ENCODE measurements around the gene CLDN6.
A peak's percentile ranks its signal among the peaks of the same experiment; 100 is the strongest.

The CLDN6 gene

GRCh38 chr16:3027489-3027795, 9.5 kb upstream of the CLDN6 start:
- DNase-seq, result no peak

- DNase-seq, result no peak
These were observed 8.9 kb upstream of the CLDN6 start for GRCh38 chr16:3026609-3027488.

GRCh38 chr16:3026003-3026378, 8.0 kb upstream of the CLDN6 start:
- DNase-seq, result no peak

GRCh38 chr16:3025032-3026002, 7.3 kb upstream of the CLDN6 start:
- no peak for DNase-seq

- DNase-seq, result peak; percentile 92
These were observed 5.9 kb upstream of the CLDN6 start, which contains the start of the genes HCFC1R1 and THOC6 for GRCh38 chr16:3023669-3024478. TSS of gene HCFC1R1 (minus strand) at chr16:3023942. CDS start at chr16:3023941, 1 bp downstream. TSS of gene THOC6 (plus strand) at chr16:3024035. CDS start at chr16:3024327, 292 bp downstream.

GRCh38 chr16:3023415-3023668, 5.4 kb upstream of the CLDN6 start:
- DNase-seq, result no peak

- no peak for DNase-seq
These were observed 4.9 kb upstream of the CLDN6 start for GRCh38 chr16:3022684-3023414.

GRCh38 chr16:3022208-3022683, 4.3 kb upstream of the CLDN6 start:
- DNase-seq, result no peak

- no peak for DNase-seq
These were observed 3.6 kb upstream of the CLDN6 start for GRCh38 chr16:3021449-3022207.

- DNase-seq, result no peak
These were observed 2.8 kb upstream of the CLDN6 start for GRCh38 chr16:3020604-3021448.

GRCh38 chr16:3020247-3020603, 2.2 kb upstream of the CLDN6 start, which contains the start of gene TNFRSF12A:
TSS of gene TNFRSF12A (plus strand) at chr16:3020368. CDS start at chr16:3020398, 30 bp downstream.
- DNase-seq, result no peak

- no peak for DNase-seq
These were observed 1.7 kb upstream of the CLDN6 start for GRCh38 chr16:3019594-3020246.

- no peak for DNase-seq
These were observed 639 bp downstream of the CLDN6 start for GRCh38 chr16:3017344-3017743.

GRCh38 chr16:3015865-3016521, 2.0 kb downstream of the CLDN6 start:
- no peak for DNase-seq

GRCh38 chr16:3014971-3015370, 3.0 kb downstream of the CLDN6 start:
- DNase-seq, result no peak

- no peak for DNase-seq
These were observed 3.8 kb downstream of the CLDN6 start for GRCh38 chr16:3013998-3014690.

GRCh38 chr16:3013491-3013951, 4.5 kb downstream of the CLDN6 start:
- no peak for DNase-seq

GRCh38 chr16:3012828-3013420, 5.1 kb downstream of the CLDN6 start, which contains the start of gene CLDN9:
TSS of gene CLDN9 (plus strand) at chr16:3012923. CDS start at chr16:3013363, 440 bp downstream.
- peak; percentile 41 for DNase-seq

Data from NCI-H1436 treated with DMSO at 0.1 percent for 48 hours (cell line).